ENCODE measurements around the gene OSR1.

OSR1 gene

GRCh38 chr2:19336781-19337180 lies 21.6 kb downstream of the OSR1 start:
- Histone ChIP-seq H3K36me3 (ENCODE audit: control insufficient read depth, insufficient read depth, low read length) (no peaks in the 10 kb centered on the region), H3K4me1 (ENCODE audit: control insufficient read depth, insufficient read depth, low read length, poor library complexity, severe bottlenecking) (no peaks in the 10 kb centered on the region), H3K27ac (ENCODE audit: insufficient read depth, low read length, poor library complexity, severe bottlenecking) (no peak overlapping the region), H3K27me3 (replicated peaks; ENCODE audit: control insufficient read depth, insufficient read depth, low read length, poor library complexity, severe bottlenecking) (no peaks in the 10 kb centered on the region), H3K4me3 (ENCODE audit: insufficient read depth, low read depth, low read length, poor library complexity, severe bottlenecking) (no peak overlapping the region), H3K9me3 (ENCODE audit: control insufficient read depth, low read length) (no peaks in the 10 kb centered on the region)
- DNase-seq: no peak

- H3K9me3 ChIP-seq (ENCODE audit: control insufficient read depth, low read length): no peaks in the 10 kb centered on the region
- H3K36me3 ChIP-seq (ENCODE audit: control insufficient read depth, insufficient read depth, low read length): no peaks in the 10 kb centered on the region
- H3K4me1 ChIP-seq (ENCODE audit: control insufficient read depth, insufficient read depth, low read length, poor library complexity, severe bottlenecking): no peaks in the 10 kb centered on the region
- H3K27me3 ChIP-seq (replicated peaks; ENCODE audit: control insufficient read depth, insufficient read depth, low read length, poor library complexity, severe bottlenecking): no peaks in the 10 kb centered on the region
- H3K27ac ChIP-seq (ENCODE audit: insufficient read depth, low read length, poor library complexity, severe bottlenecking): no peak overlapping the region
- no peak for DNase-seq
- no peak overlapping the region for H3K4me3 ChIP-seq (ENCODE audit: insufficient read depth, low read depth, low read length, poor library complexity, severe bottlenecking)
These were observed 25.9 kb downstream of the OSR1 start for GRCh38 chr2:19332503-19332902.

- Histone ChIP-seq H3K36me3 (ENCODE audit: control insufficient read depth, insufficient read depth, low read length) (no peaks in the 10 kb centered on the region), H3K27me3 (replicated peaks; ENCODE audit: control insufficient read depth, insufficient read depth, low read length, poor library complexity, severe bottlenecking) (no peaks in the 10 kb centered on the region), H3K4me3 (ENCODE audit: insufficient read depth, low read depth, low read length, poor library complexity, severe bottlenecking) (no peak overlapping the region), H3K27ac (ENCODE audit: insufficient read depth, low read length, poor library complexity, severe bottlenecking) (no peak overlapping the region), H3K4me1 (ENCODE audit: control insufficient read depth, insufficient read depth, low read length, poor library complexity, severe bottlenecking) (no peaks in the 10 kb centered on the region), H3K9me3 (ENCODE audit: control insufficient read depth, low read length) (no peaks in the 10 kb centered on the region)
- no peak for DNase-seq
These were observed 27.0 kb downstream of the OSR1 start for GRCh38 chr2:19331450-19331849.

GRCh38 chr2:19330436-19330835 lies 28.0 kb downstream of the OSR1 start:
- Histone ChIP-seq H3K27ac (ENCODE audit: insufficient read depth, low read length, poor library complexity, severe bottlenecking) (no peak overlapping the region), H3K4me1 (ENCODE audit: control insufficient read depth, insufficient read depth, low read length, poor library complexity, severe bottlenecking) (no peaks in the 10 kb centered on the region), H3K27me3 (replicated peaks; ENCODE audit: control insufficient read depth, insufficient read depth, low read length, poor library complexity, severe bottlenecking) (no peaks in the 10 kb centered on the region), H3K36me3 (ENCODE audit: control insufficient read depth, insufficient read depth, low read length) (no peaks in the 10 kb centered on the region), H3K9me3 (ENCODE audit: control insufficient read depth, low read length) (no peaks in the 10 kb centered on the region), H3K4me3 (ENCODE audit: insufficient read depth, low read depth, low read length, poor library complexity, severe bottlenecking) (no peak overlapping the region)
- DNase-seq: no peak

- no peak for DNase-seq
- H3K36me3 ChIP-seq (ENCODE audit: control insufficient read depth, insufficient read depth, low read length): no peaks in the 10 kb centered on the region
- H3K27me3 ChIP-seq (replicated peaks; ENCODE audit: control insufficient read depth, insufficient read depth, low read length, poor library complexity, severe bottlenecking): no peaks in the 10 kb centered on the region
- H3K4me3 ChIP-seq (ENCODE audit: insufficient read depth, low read depth, low read length, poor library complexity, severe bottlenecking): no peak overlapping the region
- H3K27ac ChIP-seq (ENCODE audit: insufficient read depth, low read length, poor library complexity, severe bottlenecking): no peak overlapping the region
- no peaks in the 10 kb centered on the region for H3K9me3 ChIP-seq (ENCODE audit: control insufficient read depth, low read length)
- H3K4me1 ChIP-seq (ENCODE audit: control insufficient read depth, insufficient read depth, low read length, poor library complexity, severe bottlenecking): no peaks in the 10 kb centered on the region
These were observed 29.0 kb downstream of the OSR1 start for GRCh38 chr2:19329445-19329844.

- no peaks in the 10 kb centered on the region for H3K9me3 ChIP-seq (ENCODE audit: control insufficient read depth, low read length)
- H3K36me3 ChIP-seq (ENCODE audit: control insufficient read depth, insufficient read depth, low read length): no peaks in the 10 kb centered on the region
- H3K4me1 ChIP-seq (ENCODE audit: control insufficient read depth, insufficient read depth, low read length, poor library complexity, severe bottlenecking): no peaks in the 10 kb centered on the region
- no peak for DNase-seq
- no peak overlapping the region for H3K4me3 ChIP-seq (ENCODE audit: insufficient read depth, low read depth, low read length, poor library complexity, severe bottlenecking)
- H3K27ac ChIP-seq (ENCODE audit: insufficient read depth, low read length, poor library complexity, severe bottlenecking): no peak overlapping the region
- no peaks in the 10 kb centered on the region for H3K27me3 ChIP-seq (replicated peaks; ENCODE audit: control insufficient read depth, insufficient read depth, low read length, poor library complexity, severe bottlenecking)
These were observed 30.9 kb downstream of the OSR1 start for GRCh38 chr2:19327496-19327895.

- H3K4me3 ChIP-seq (ENCODE audit: insufficient read depth, low read depth, low read length, poor library complexity, severe bottlenecking): no peak overlapping the region
- H3K27me3 ChIP-seq (replicated peaks; ENCODE audit: control insufficient read depth, insufficient read depth, low read length, poor library complexity, severe bottlenecking): no peaks in the 10 kb centered on the region
- no peak overlapping the region for H3K27ac ChIP-seq (ENCODE audit: insufficient read depth, low read length, poor library complexity, severe bottlenecking)
- H3K36me3 ChIP-seq (ENCODE audit: control insufficient read depth, insufficient read depth, low read length): no peaks in the 10 kb centered on the region
- H3K9me3 ChIP-seq (ENCODE audit: control insufficient read depth, low read length): no peaks in the 10 kb centered on the region
- no peak for DNase-seq
- H3K4me1 ChIP-seq (ENCODE audit: control insufficient read depth, insufficient read depth, low read length, poor library complexity, severe bottlenecking): no peaks in the 10 kb centered on the region
These were observed 36.5 kb downstream of the OSR1 start for GRCh38 chr2:19321946-19322345.

- no peaks in the 10 kb centered on the region for H3K36me3 ChIP-seq (ENCODE audit: control insufficient read depth, insufficient read depth, low read length)
- no peak overlapping the region for H3K27ac ChIP-seq (ENCODE audit: insufficient read depth, low read length, poor library complexity, severe bottlenecking)
- no peak overlapping the region for H3K4me3 ChIP-seq (ENCODE audit: insufficient read depth, low read depth, low read length, poor library complexity, severe bottlenecking)
- no peaks in the 10 kb centered on the region for H3K4me1 ChIP-seq (ENCODE audit: control insufficient read depth, insufficient read depth, low read length, poor library complexity, severe bottlenecking)
- no peaks in the 10 kb centered on the region for H3K9me3 ChIP-seq (ENCODE audit: control insufficient read depth, low read length)
- no peaks in the 10 kb centered on the region for H3K27me3 ChIP-seq (replicated peaks; ENCODE audit: control insufficient read depth, insufficient read depth, low read length, poor library complexity, severe bottlenecking)
- no peak for DNase-seq
These were observed 37.6 kb downstream of the OSR1 start for GRCh38 chr2:19320813-19321212.

GRCh38 chr2:19319698-19320097 lies 38.7 kb downstream of the OSR1 start:
- Histone ChIP-seq H3K9me3 (ENCODE audit: control insufficient read depth, low read length) (no peaks in the 10 kb centered on the region), H3K36me3 (ENCODE audit: control insufficient read depth, insufficient read depth, low read length) (no peaks in the 10 kb centered on the region)
- DNase-seq: no peak

GRCh38 chr2:19319064-19319463 lies 39.4 kb downstream of the OSR1 start:
- Histone ChIP-seq H3K4me1 (ENCODE audit: control insufficient read depth, insufficient read depth, low read length, poor library complexity, severe bottlenecking) (no peaks in the 10 kb centered on the region), H3K27me3 (replicated peaks; ENCODE audit: control insufficient read depth, insufficient read depth, low read length, poor library complexity, severe bottlenecking) (no peaks in the 10 kb centered on the region), H3K9me3 (ENCODE audit: control insufficient read depth, low read length) (no peaks in the 10 kb centered on the region), H3K4me3 (ENCODE audit: insufficient read depth, low read depth, low read length, poor library complexity, severe bottlenecking) (no peak overlapping the region), H3K27ac (ENCODE audit: insufficient read depth, low read length, poor library complexity, severe bottlenecking) (no peak overlapping the region), H3K36me3 (ENCODE audit: control insufficient read depth, insufficient read depth, low read length) (no peaks in the 10 kb centered on the region)
- no peak for DNase-seq

More at GRCh38 chr2:19319698-19320097, 38.7 kb downstream of the OSR1 start:
- H3K27me3 ChIP-seq (replicated peaks; ENCODE audit: control insufficient read depth, insufficient read depth, low read length, poor library complexity, severe bottlenecking): no peaks in the 10 kb centered on the region
- no peak overlapping the region for H3K4me3 ChIP-seq (ENCODE audit: insufficient read depth, low read depth, low read length, poor library complexity, severe bottlenecking)
- no peaks in the 10 kb centered on the region for H3K4me1 ChIP-seq (ENCODE audit: control insufficient read depth, insufficient read depth, low read length, poor library complexity, severe bottlenecking)
- no peak overlapping the region for H3K27ac ChIP-seq (ENCODE audit: insufficient read depth, low read length, poor library complexity, severe bottlenecking)

GRCh38 chr2:19313553-19313952 lies 44.9 kb downstream of the OSR1 start:
- no peak for DNase-seq
- no peaks in the 10 kb centered on the region for H3K4me1 ChIP-seq (ENCODE audit: control insufficient read depth, insufficient read depth, low read length, poor library complexity, severe bottlenecking)
- H3K27me3 ChIP-seq (replicated peaks; ENCODE audit: control insufficient read depth, insufficient read depth, low read length, poor library complexity, severe bottlenecking): no peaks in the 10 kb centered on the region
- no peaks in the 10 kb centered on the region for H3K36me3 ChIP-seq (ENCODE audit: control insufficient read depth, insufficient read depth, low read length)
- no peaks in the 10 kb centered on the region for H3K9me3 ChIP-seq (ENCODE audit: control insufficient read depth, low read length)
- no peak overlapping the region for H3K27ac ChIP-seq (ENCODE audit: insufficient read depth, low read length, poor library complexity, severe bottlenecking)
- H3K4me3 ChIP-seq (ENCODE audit: insufficient read depth, low read depth, low read length, poor library complexity, severe bottlenecking): no peak overlapping the region
